Neural cell (in vitro differentiated cells): Measurements from ENCODE around the gene POSTN. TPM values are rescaled to one million over a fixed set of nuclear protein-coding genes. Genes with fewer than 3 reads are reported as not detected.

Source experiments
- H2AFZ ChIP-seq: fragments of 200-600, 300-800 bp; sonication (generic), shearing (Covaris generic); 2 replicates; pipeline ENCODE4 v1.6.0; 2014; ENCODE audit warnings: low read depth, mild to moderate bottlenecking, antibody characterized with exemption, low read length, moderate library complexity
- H3F3A ChIP-seq: fragments of 200-600 bp; shearing (Covaris generic); 2 replicates; pipeline ENCODE4 v1.6.1; 2016; ENCODE audit warnings: mild to moderate bottlenecking, moderate library complexity, mixed read lengths, antibody characterized with exemption, low read length; ENCODE audit not compliant: insufficient read depth, poor library complexity, severe bottlenecking
- H3K27ac ChIP-seq: fragments of 200-600, 300-800 bp; sonication (generic), shearing (Covaris generic); 2 replicates; pipeline ENCODE4 v1.5.1; 2014; ENCODE audit warnings: mild to moderate bottlenecking, low read length, moderate library complexity
- H3K27me3 ChIP-seq: fragments of 300-800, 200-600 bp; sonication (generic), shearing (Covaris generic); 2 replicates; pipeline ENCODE4 v1.6.0; 2014; ENCODE audit warnings: mild to moderate bottlenecking, low read depth, low read length, moderate library complexity; ENCODE audit not compliant: insufficient read depth
- H3K36me3 ChIP-seq: fragments of 300-800, 200-600 bp; sonication (generic), shearing (Covaris generic); 2 replicates; pipeline ENCODE4 v1.5.1; 2014; ENCODE audit warnings: mild to moderate bottlenecking, antibody characterized with exemption, low read length, moderate library complexity; ENCODE audit not compliant: insufficient read depth
- H3K4me2 ChIP-seq: fragments of 300-800, 200-600 bp; sonication (generic), shearing (Covaris generic); 2 replicates; pipeline ENCODE4 v1.6.0; 2014; ENCODE audit warnings: mild to moderate bottlenecking, low read length
- H3K4me3 ChIP-seq: fragments of 300-800, 200-600 bp; sonication (generic), shearing (Covaris generic); 2 replicates; pipeline ENCODE4 v1.5.1; 2014; ENCODE audit warnings: mild to moderate bottlenecking, low read length, moderate library complexity
- H3K79me2 ChIP-seq: fragments of 200-600 bp; shearing (Covaris generic); replicated peaks from 2 replicates; pipeline ENCODE4 v1.6.0; 2014; ENCODE audit warnings: mild to moderate bottlenecking, low read length, moderate library complexity; ENCODE audit not compliant: insufficient read depth
- H3K9ac ChIP-seq: fragments of 300-800, 200-600 bp; sonication (generic), shearing (Covaris generic); 2 replicates; pipeline ENCODE4 v1.6.1; 2016; ENCODE audit warnings: mild to moderate bottlenecking, low read length, mixed read lengths
- H3K9me2 ChIP-seq: fragments of 200-600 bp; shearing (Covaris generic); 2 replicates; pipeline ENCODE4 v1.6.1; 2016; ENCODE audit warnings: mild to moderate bottlenecking, low read length, mixed read lengths; ENCODE audit not compliant: insufficient read depth
- H3K9me3 ChIP-seq: fragments of 200-600, 300-800 bp; sonication (generic), shearing (Covaris generic); 2 replicates; pipeline ENCODE4 v1.6.1; 2016; ENCODE audit warnings: mild to moderate bottlenecking, mixed run types, low read length, moderate library complexity, mixed read lengths
- H4K20me1 ChIP-seq: fragments of 200-600 bp; shearing (Covaris generic); 2 replicates; pipeline ENCODE4 v1.6.1; 2016; ENCODE audit warnings: mild to moderate bottlenecking, mixed run types; ENCODE audit not compliant: insufficient read depth
- EP300 ChIP-seq: fragments of 450-650 bp; conservative IDR thresholded peaks from 2 replicates; pipeline ENCODE4 v1.6.1; 2014; ENCODE audit warnings: antibody characterized with exemption, mild to moderate bottlenecking, moderate library complexity; ENCODE audit not compliant: poor library complexity, severe bottlenecking
- EZH2 ChIP-seq: fragments of 200-600, 300-800 bp; shearing (Covaris generic), sonication (generic); IDR thresholded peaks from 2 replicates; pipeline ENCODE4 v1.6.1; 2014; ENCODE audit warnings: antibody characterized with exemption, low read length, borderline replicate concordance, mild to moderate bottlenecking; ENCODE audit not compliant: insufficient read depth, poor library complexity, severe bottlenecking
- MXI1 ChIP-seq: fragments of 450-650 bp; conservative IDR thresholded peaks from 2 replicates; pipeline ENCODE4 v1.6.1; 2014; ENCODE audit warnings: antibody characterized with exemption, mild to moderate bottlenecking; ENCODE audit not compliant: poor library complexity, severe bottlenecking
- POLR2AphosphoS5 ChIP-seq: IDR thresholded peaks from 2 replicates; pipeline ENCODE4 v1.6.1; 2012
- RAD21 ChIP-seq: fragments of 450-650 bp; conservative IDR thresholded peaks from 2 replicates; pipeline ENCODE4 v1.6.1; 2014; ENCODE audit warnings: antibody characterized with exemption, mild to moderate bottlenecking, moderate library complexity
- REST ChIP-seq: IDR thresholded peaks from 2 replicates; pipeline ENCODE4 v1.6.1; 2012; ENCODE audit warnings: borderline replicate concordance
- SMC3 ChIP-seq: fragments of 450-650 bp; conservative IDR thresholded peaks from 2 replicates; pipeline ENCODE4 v1.6.1; 2014; ENCODE audit warnings: antibody characterized with exemption, mild to moderate bottlenecking, moderate library complexity; ENCODE audit not compliant: poor library complexity
- TAF1 ChIP-seq: IDR thresholded peaks from 2 replicates; pipeline ENCODE4 v1.6.1; 2012; ENCODE audit warnings: low read depth
- polyA plus RNA-seq: library from polyadenylated mRNA; depleted of rRNA; stranded (reverse); fragments of >200 nt; gene quantifications from 2 replicates; pipeline ENCODE4 v1.2.3, GENCODE V29; 2014
- TF ChIP-seq, protein P1 (sequence below): fragments of 450-650 bp; IDR thresholded peaks from 2 replicates; pipeline ENCODE4 v1.5.1; 2014; ENCODE audit warnings: antibody characterized with exemption, mild to moderate bottlenecking, moderate library complexity; ENCODE audit not compliant: poor library complexity, severe bottlenecking

POSTN gene
- polyA plus RNA-seq, 1 donor from 2014 or later: 1.8 TPM

- no peaks in the 10 kb centered on the region for H3K9me3 ChIP-seq
- no peaks in the 10 kb centered on the region for H3K36me3 ChIP-seq
- no peak overlapping the region for H3K27ac ChIP-seq
- no peak overlapping the region for H3K4me3 ChIP-seq
- no peak for TF ChIP-seq RAD21
- TF ChIP-seq MXI1: no peak
- H3K27me3 ChIP-seq: no peaks in the 10 kb centered on the region
- no peaks in the 10 kb centered on the region for H3F3A ChIP-seq
- no peak overlapping the region for H3K4me2 ChIP-seq
- no peaks in the 10 kb centered on the region for H4K20me1 ChIP-seq
- no peak overlapping the region for H2AFZ ChIP-seq
- no peak overlapping the region for H3K9ac ChIP-seq
- no peaks in the 10 kb centered on the region for H3K79me2 ChIP-seq
- H3K9me2 ChIP-seq: no peaks in the 10 kb centered on the region
Observed at GRCh38 chr13:37585541-37585940, 13.0 kb downstream of the POSTN start.

DNA sequence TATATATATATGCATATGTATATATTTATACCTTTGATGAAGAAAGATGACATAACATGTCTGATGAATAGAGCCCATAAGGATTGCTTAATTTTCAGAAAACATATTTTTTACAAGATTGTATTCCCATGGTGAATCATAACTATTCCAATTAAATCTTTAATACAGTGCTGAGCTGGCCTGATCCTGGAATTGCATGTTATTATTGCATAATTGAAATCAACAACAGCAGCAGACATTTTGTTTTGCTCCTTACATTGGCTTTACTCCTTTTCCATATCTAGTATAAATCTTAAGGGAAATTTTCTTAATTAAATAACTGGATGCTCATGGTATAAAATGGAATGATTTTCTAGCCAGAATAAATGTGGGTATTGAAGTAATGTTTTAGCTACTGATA lies 22.0 kb downstream of the POSTN start:
- no peaks in the 10 kb centered on the region for H3K9me3 ChIP-seq
- H2AFZ ChIP-seq: no peak overlapping the region
- H3K27me3 ChIP-seq: no peaks in the 10 kb centered on the region
- no peak overlapping the region for H3K27ac ChIP-seq
- H3K79me2 ChIP-seq: no peaks in the 10 kb centered on the region
- no peaks in the 10 kb centered on the region for H3K9me2 ChIP-seq
- H3F3A ChIP-seq: no peaks in the 10 kb centered on the region
- no peak overlapping the region for H3K4me2 ChIP-seq
- H3K4me3 ChIP-seq: no peak overlapping the region
- no peak overlapping the region for H3K9ac ChIP-seq
- H3K36me3 ChIP-seq: no peaks in the 10 kb centered on the region
- no peaks in the 10 kb centered on the region for H4K20me1 ChIP-seq
- TF ChIP-seq EZH2: no peak
- no peak for TF ChIP-seq SMC3
- no peak for TF ChIP-seq EP300
- TF ChIP-seq, protein P1, sequence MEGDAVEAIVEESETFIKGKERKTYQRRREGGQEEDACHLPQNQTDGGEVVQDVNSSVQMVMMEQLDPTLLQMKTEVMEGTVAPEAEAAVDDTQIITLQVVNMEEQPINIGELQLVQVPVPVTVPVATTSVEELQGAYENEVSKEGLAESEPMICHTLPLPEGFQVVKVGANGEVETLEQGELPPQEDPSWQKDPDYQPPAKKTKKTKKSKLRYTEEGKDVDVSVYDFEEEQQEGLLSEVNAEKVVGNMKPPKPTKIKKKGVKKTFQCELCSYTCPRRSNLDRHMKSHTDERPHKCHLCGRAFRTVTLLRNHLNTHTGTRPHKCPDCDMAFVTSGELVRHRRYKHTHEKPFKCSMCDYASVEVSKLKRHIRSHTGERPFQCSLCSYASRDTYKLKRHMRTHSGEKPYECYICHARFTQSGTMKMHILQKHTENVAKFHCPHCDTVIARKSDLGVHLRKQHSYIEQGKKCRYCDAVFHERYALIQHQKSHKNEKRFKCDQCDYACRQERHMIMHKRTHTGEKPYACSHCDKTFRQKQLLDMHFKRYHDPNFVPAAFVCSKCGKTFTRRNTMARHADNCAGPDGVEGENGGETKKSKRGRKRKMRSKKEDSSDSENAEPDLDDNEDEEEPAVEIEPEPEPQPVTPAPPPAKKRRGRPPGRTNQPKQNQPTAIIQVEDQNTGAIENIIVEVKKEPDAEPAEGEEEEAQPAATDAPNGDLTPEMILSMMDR: no peak
- TF ChIP-seq MXI1: no peak
- TF ChIP-seq RAD21: no peak
- no peak for TF ChIP-seq TAF1
- TF ChIP-seq REST: no peak
- no peak for TF ChIP-seq POLR2AphosphoS5

- Histone ChIP-seq H4K20me1 (no peaks in the 10 kb centered on the region), H3K4me2 (no peak overlapping the region), H3K27me3 (no peaks in the 10 kb centered on the region), H3K4me3 (no peak overlapping the region), H3K27ac (no peak overlapping the region), H3K9ac (no peak overlapping the region), H3K36me3 (no peaks in the 10 kb centered on the region), H3K9me3 (no peaks in the 10 kb centered on the region), H2AFZ (no peak overlapping the region), H3K9me2 (no peaks in the 10 kb centered on the region), H3K79me2 (no peaks in the 10 kb centered on the region), H3F3A (no peaks in the 10 kb centered on the region)
- TF ChIP-seq MXI1 (no peak), SMC3 (no peak), REST (no peak), POLR2AphosphoS5 (no peak), RAD21 (no peak), EZH2 (no peak), EP300 (no peak), TAF1 (no peak)
- TF ChIP-seq, protein P1: no peak
Observed at GRCh38 chr13:37565425-37565824, 33.1 kb downstream of the POSTN start.
